Stimulated activated naive CD8-positive, alpha-beta T cell treated with anti-CD3 and anti-CD28 coated beads, Interleukin-15, Interleukin-2, amounts not matched to agents 100 U/mL and 50 U/mL, for 24 hours (primary cell): ENCODE measurements around the gene ACBD7.

Source experiments
- ATAC-seq: fragments of 150-1000 bp; cut with Tn5 transposase; one replicate; pipeline ENCODE4 v1.10.0; 2021
- DNase-seq: peaks from one replicate; pipeline ENCODE4 v3.0.0; 2021

ACBD7 gene

GRCh38 chr10:15088428-15089261 lies at the start of gene ACBD7:
Gene ACBD7 (minus strand): TSS chr10:15088776. CDS start chr10:15088728, 48 bp downstream.
- peak; percentile 88 for DNase-seq
- ATAC-seq, result peak; percentile 99

GRCh38 chr10:15137636-15138035 lies 49.1 kb upstream of the ACBD7 start:
- DNase-seq, result no peak
- no peak for ATAC-seq

GRCh38 chr10:15137036-15137359 lies 48.4 kb upstream of the ACBD7 start:
- DNase-seq, result no peak
- ATAC-seq, result no peak

- DNase-seq (no peak), ATAC-seq (no peak)
Measured at GRCh38 chr10:15136129-15137035, 47.8 kb upstream of the ACBD7 start.

GRCh38 chr10:15131330-15131729 lies 42.8 kb upstream of the ACBD7 start:
- DNase-seq (no peak), ATAC-seq (no peak)

GRCh38 chr10:15124908-15125307 lies 36.3 kb upstream of the ACBD7 start:
- ATAC-seq, result no peak
- no peak for DNase-seq

- no peak for DNase-seq
- no peak for ATAC-seq
Measured at GRCh38 chr10:15124190-15124589, 35.6 kb upstream of the ACBD7 start.

- no peak for DNase-seq
- peak; percentile 81 for ATAC-seq
Measured at GRCh38 chr10:15123749-15124184, 35.2 kb upstream of the ACBD7 start.

GRCh38 chr10:15122477-15123030 lies 34.0 kb upstream of the ACBD7 start:
- DNase-seq, result no peak
- ATAC-seq, result peak; percentile 74

- DNase-seq, result no peak
- no peak for ATAC-seq
Measured at GRCh38 chr10:15121707-15122106, 33.1 kb upstream of the ACBD7 start.

GRCh38 chr10:15120523-15120922 lies 31.9 kb upstream of the ACBD7 start:
- ATAC-seq (no peak), DNase-seq (no peak)

- DNase-seq, result no peak
- no peak for ATAC-seq
Measured at GRCh38 chr10:15118615-15119014, 30.0 kb upstream of the ACBD7 start.

GRCh38 chr10:15116225-15116624 lies 27.6 kb upstream of the ACBD7 start:
- ATAC-seq, result no peak
- no peak for DNase-seq

- ATAC-seq (no peak), DNase-seq (no peak)
Measured at GRCh38 chr10:15113766-15114165, 25.2 kb upstream of the ACBD7 start.

GRCh38 chr10:15112657-15113056 lies 24.1 kb upstream of the ACBD7 start:
- DNase-seq (no peak), ATAC-seq (peak; percentile 57)

GRCh38 chr10:15106352-15107013 lies 17.9 kb upstream of the ACBD7 start:
- DNase-seq (peak; percentile 72), ATAC-seq (peak; percentile 91)

GRCh38 chr10:15103513-15103912 lies 14.9 kb upstream of the ACBD7 start:
- DNase-seq (no peak), ATAC-seq (no peak)

- DNase-seq (no peak), ATAC-seq (no peak)
Measured at GRCh38 chr10:15099886-15100285, 11.3 kb upstream of the ACBD7 start.

GRCh38 chr10:15097011-15097812 lies 8.6 kb upstream of the ACBD7 start, which contains the start of gene RPP38:
Gene RPP38 (plus strand): TSS chr10:15097355. CDS start chr10:15103315, 5,960 bp downstream.
- DNase-seq, result peak; percentile 98
- ATAC-seq, result peak; percentile 96

- DNase-seq (no peak), ATAC-seq (peak; percentile 15)
Measured at GRCh38 chr10:15096661-15097010, 8.1 kb upstream of the ACBD7 start.

GRCh38 chr10:15092855-15093408 lies 4.4 kb upstream of the ACBD7 start:
- ATAC-seq (no peak), DNase-seq (no peak)
